ENCODE results near the gene KLHDC7A. TPM values are rescaled to one million over a fixed set of nuclear protein-coding genes. Genes with fewer than 3 reads are reported as not detected.

Gene KLHDC7A
- total and polyA plus RNA-seq, 4 donors = 1.0 to 4.9 (median 1.6) TPM

DNA sequence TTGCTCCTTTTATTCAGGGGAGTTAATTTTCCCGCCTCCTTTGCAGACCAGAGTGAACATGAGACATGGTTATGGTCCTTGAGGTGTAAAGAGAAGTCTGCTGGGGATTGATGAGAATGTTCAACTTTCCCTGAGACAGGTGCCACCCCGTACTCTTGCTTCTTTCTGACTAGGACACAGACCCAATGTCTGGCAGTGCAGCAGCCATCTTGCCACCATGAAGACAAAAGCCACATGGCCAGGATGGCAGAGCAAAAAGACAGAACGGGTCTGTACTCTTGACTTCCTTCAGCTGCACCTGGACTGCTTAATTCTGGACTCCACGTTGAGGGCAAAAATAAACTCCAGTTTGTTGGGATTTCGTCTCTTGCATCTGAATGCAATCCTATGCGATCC lies 54.1 kb downstream of the KLHDC7A start:
- Histone ChIP-seq H3K27me3 (ENCODE audit: control insufficient read depth in 3 of 3, insufficient read depth in 3 of 3, low read length in 2 of 3) (peaks cover 0 to 17% (median 6%) of the 10 kb centered on the region in 3 donors), H3K4me1 (ENCODE audit: control insufficient read depth in 5 of 5, insufficient read depth in 5 of 5, low read length in 5 of 5) (peaks cover 0 to 2% (median 0%) of the 10 kb centered on the region in 5 donors), H3K36me3 (ENCODE audit: control insufficient read depth in 4 of 4, insufficient read depth in 4 of 4, low read length in 4 of 4) (no peaks in the 10 kb centered on the region), H3K27ac (ENCODE audit: low read depth in 1 of 2, low read length in 1 of 2) (no peak overlapping the region), H3K9ac (ENCODE audit: insufficient read depth in 1 of 2, low read length in 2 of 2) (no peak overlapping the region), H3K9me3 (ENCODE audit: control insufficient read depth in 4 of 4, insufficient read depth in 3 of 4, low read length in 3 of 4) (peaks cover 0 to 2% (median 0%) of the 10 kb centered on the region in 4 donors), H3K4me3 (no peak overlapping the region)
- DNase-seq (no peak), ATAC-seq (ENCODE audit: insufficient read depth, low FRiP score) (no peak)
- WGBS, 2 donors = 83 to 89% methylated on average over 6 of the region's 6 CpGs
- TF ChIP-seq, protein P1, sequence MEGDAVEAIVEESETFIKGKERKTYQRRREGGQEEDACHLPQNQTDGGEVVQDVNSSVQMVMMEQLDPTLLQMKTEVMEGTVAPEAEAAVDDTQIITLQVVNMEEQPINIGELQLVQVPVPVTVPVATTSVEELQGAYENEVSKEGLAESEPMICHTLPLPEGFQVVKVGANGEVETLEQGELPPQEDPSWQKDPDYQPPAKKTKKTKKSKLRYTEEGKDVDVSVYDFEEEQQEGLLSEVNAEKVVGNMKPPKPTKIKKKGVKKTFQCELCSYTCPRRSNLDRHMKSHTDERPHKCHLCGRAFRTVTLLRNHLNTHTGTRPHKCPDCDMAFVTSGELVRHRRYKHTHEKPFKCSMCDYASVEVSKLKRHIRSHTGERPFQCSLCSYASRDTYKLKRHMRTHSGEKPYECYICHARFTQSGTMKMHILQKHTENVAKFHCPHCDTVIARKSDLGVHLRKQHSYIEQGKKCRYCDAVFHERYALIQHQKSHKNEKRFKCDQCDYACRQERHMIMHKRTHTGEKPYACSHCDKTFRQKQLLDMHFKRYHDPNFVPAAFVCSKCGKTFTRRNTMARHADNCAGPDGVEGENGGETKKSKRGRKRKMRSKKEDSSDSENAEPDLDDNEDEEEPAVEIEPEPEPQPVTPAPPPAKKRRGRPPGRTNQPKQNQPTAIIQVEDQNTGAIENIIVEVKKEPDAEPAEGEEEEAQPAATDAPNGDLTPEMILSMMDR (IDR thresholded peaks at IDR 0.05; ENCODE audit: control extremely low read depth, extremely low read depth) = no peak

Small RNAs within 50 kb of the gene (small RNA-seq; reads per million reads assigned to genes)
- not detected for gene DYNLL1P3 (ENCODE audit: low replicate concordance)

Other genes with a start within 250 kb of the KLHDC7A start
- gene PAX7, start 149.9 kb downstream of the KLHDC7A start, total RNA-seq = under 1 TPM in 1 of 2 donors, not detected in 1; 0.03 TPM
- gene PAX7, start 149.9 kb downstream of the KLHDC7A start, polyA plus RNA-seq = not detected

Measured in lung (tissue), 13 donors.